Measurements from ENCODE around the gene MCF2L2.

Gene MCF2L2

GRCh38 chr3:183244219-183244618 lies 184.2 kb downstream of the MCF2L2 start (continued):
- no peak for TF ChIP-seq ZNF280C (tag by site-specific recombination; IDR thresholded peaks at IDR 0.05)
- no peak for TF ChIP-seq ZFP3 (tag by site-specific recombination; IDR thresholded peaks at IDR 0.05; ENCODE audit: low read depth)
- no peak for TF ChIP-seq ZBTB21 (tag by site-specific recombination; IDR thresholded peaks at IDR 0.05)
- TF ChIP-seq PRDM4 (tag by site-specific recombination; IDR thresholded peaks at IDR 0.05): no peak
- no peak for TF ChIP-seq BCL11A (tag by site-specific recombination; IDR thresholded peaks at IDR 0.05; ENCODE audit: low read depth)
- no peak for TF ChIP-seq ZNF157 (tag by site-specific recombination; IDR thresholded peaks at IDR 0.05)
- no peak for TF ChIP-seq ZNF555 (tag by site-specific recombination; conservative IDR thresholded peaks at IDR 0.05)

- no peaks in the 10 kb centered on the region for H3K9me3 ChIP-seq (ENCODE audit: control insufficient read depth, insufficient read depth, low read depth, low read length)
- H3K4me3 ChIP-seq (ENCODE audit: low read depth, low read length): no peak overlapping the region
- no peaks in the 10 kb centered on the region for H3K4me1 ChIP-seq (ENCODE audit: control insufficient read depth, insufficient read depth, low read length)
- ChIA-PET POLR2A (no interaction called here), CTCF (no interaction called here)
- no peaks in the 10 kb centered on the region for H3K36me3 ChIP-seq (ENCODE audit: control insufficient read depth in 2 of 2, insufficient read depth in 1 of 2, low read length in 2 of 2)
- H3K27ac ChIP-seq (ENCODE audit: extremely low read depth, low read depth, low read length): no peak overlapping the region
- TF ChIP-seq ZNF658 (tag by site-specific recombination; IDR thresholded peaks at IDR 0.05) (no peak), SETDB1 (IDR thresholded peaks at IDR 0.05; ENCODE audit: insufficient read length, low read length) (peak; percentile 83)
These were observed 186.0 kb downstream of the MCF2L2 start for GRCh38 chr3:183242431-183242830.

- no peaks in the 10 kb centered on the region for H3K9me3 ChIP-seq (ENCODE audit: control insufficient read depth, insufficient read depth, low read depth, low read length)
- CTCF ChIA-PET: no interaction called here
- H3K4me3 ChIP-seq (ENCODE audit: low read depth, low read length): no peak overlapping the region
- no peaks in the 10 kb centered on the region for H3K4me1 ChIP-seq (ENCODE audit: control insufficient read depth, insufficient read depth, low read length)
- no peak overlapping the region for H3K27ac ChIP-seq (ENCODE audit: extremely low read depth, low read depth, low read length)
- TF ChIP-seq ZNF214 (tag by site-specific recombination; IDR thresholded peaks at IDR 0.05; ENCODE audit: borderline replicate concordance): no peak
- TF ChIP-seq ZNF677 (tag by site-specific recombination; IDR thresholded peaks at IDR 0.05): no peak
- TF ChIP-seq ZNF621 (tag by site-specific recombination; IDR thresholded peaks at IDR 0.05): no peak
- TF ChIP-seq ZIC2 (tag by site-specific recombination; IDR thresholded peaks at IDR 0.05): no peak
- TF ChIP-seq OVOL3 (tag by site-specific recombination; IDR thresholded peaks at IDR 0.05): no peak
- no peak for TF ChIP-seq ZFP37 (tag by site-specific recombination; IDR thresholded peaks at IDR 0.05)
- TF ChIP-seq ZNF488 (tag by site-specific recombination; IDR thresholded peaks at IDR 0.05): no peak
- TF ChIP-seq ZNF654 (tag by site-specific recombination; IDR thresholded peaks at IDR 0.05; ENCODE audit: low read depth): no peak
- TF ChIP-seq ZNF133 (tag by site-specific recombination; IDR thresholded peaks at IDR 0.05): no peak
- TF ChIP-seq GLI4 (tag by site-specific recombination; IDR thresholded peaks at IDR 0.05): no peak
- TF ChIP-seq HIC1 (tag by site-specific recombination; IDR thresholded peaks at IDR 0.05): no peak
- TF ChIP-seq PRDM4 (tag by site-specific recombination; IDR thresholded peaks at IDR 0.05): no peak
- TF ChIP-seq ZNF645 (tag by site-specific recombination; IDR thresholded peaks at IDR 0.05): no peak
- no peak for TF ChIP-seq ZNF555 (tag by site-specific recombination; conservative IDR thresholded peaks at IDR 0.05)
- POLR2A ChIA-PET: no interaction called here
- H3K36me3 ChIP-seq (ENCODE audit: control insufficient read depth in 2 of 2, insufficient read depth in 1 of 2, low read length in 2 of 2): no peaks in the 10 kb centered on the region
These were observed 189.4 kb downstream of the MCF2L2 start for GRCh38 chr3:183239046-183239445.
